GM12892 (cell line): ENCODE results near the gene LTC4S.
A peak's percentile ranks its signal among the peaks of the same experiment; 100 is the strongest.

Experiments used
- DNase-seq: peaks from one replicate; pipeline ENCODE4 v3.0.0; 2011; ENCODE audit not compliant: insufficient read length
- FAIRE-seq: peaks from 2 replicates; lab custom pipeline; 2011; peaks lifted over from hg19 to GRCh38; lab: Jason Lieb, UNC
- POLR2A ChIP-seq: IDR thresholded peaks from 2 replicates; pipeline ENCODE4 v1.6.1; 2011; ENCODE audit warnings: low read depth, low read length, control low read depth
- POLR2AphosphoS5 ChIP-seq: IDR thresholded peaks from 2 replicates; pipeline ENCODE4 v1.6.1; 2011; ENCODE audit warnings: low read depth, low read length, control low read depth
- TAF1 ChIP-seq: IDR thresholded peaks from 2 replicates; pipeline ENCODE4 v1.6.1; 2011; ENCODE audit warnings: low read depth, mild to moderate bottlenecking, control low read depth, low read length, borderline replicate concordance

Gene LTC4S

DNA sequence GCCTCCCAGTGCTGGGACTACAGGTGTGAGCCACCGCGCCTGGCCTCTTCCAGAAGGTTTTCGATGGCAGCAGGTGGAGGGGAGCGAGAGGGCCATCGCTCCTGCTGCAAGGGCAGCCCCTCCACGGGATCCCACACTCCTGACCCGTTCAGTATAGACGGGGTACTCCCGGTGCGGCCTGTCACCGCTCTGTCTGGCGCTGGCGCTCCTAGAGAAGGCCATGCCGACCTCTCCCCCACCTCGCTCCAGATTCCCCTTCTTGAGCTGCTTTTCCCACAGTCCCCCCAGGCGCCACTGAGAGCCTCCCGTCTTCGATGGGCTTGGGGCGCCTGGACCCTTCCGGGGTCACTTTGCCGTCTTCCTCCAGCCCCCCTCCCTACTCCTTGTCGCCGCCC, 22.6 kb downstream of the LTC4S start:
- TF ChIP-seq POLR2AphosphoS5 = no peak
- TF ChIP-seq POLR2A = no peak
- TF ChIP-seq TAF1 = no peak
- FAIRE-seq = no peak

DNA sequence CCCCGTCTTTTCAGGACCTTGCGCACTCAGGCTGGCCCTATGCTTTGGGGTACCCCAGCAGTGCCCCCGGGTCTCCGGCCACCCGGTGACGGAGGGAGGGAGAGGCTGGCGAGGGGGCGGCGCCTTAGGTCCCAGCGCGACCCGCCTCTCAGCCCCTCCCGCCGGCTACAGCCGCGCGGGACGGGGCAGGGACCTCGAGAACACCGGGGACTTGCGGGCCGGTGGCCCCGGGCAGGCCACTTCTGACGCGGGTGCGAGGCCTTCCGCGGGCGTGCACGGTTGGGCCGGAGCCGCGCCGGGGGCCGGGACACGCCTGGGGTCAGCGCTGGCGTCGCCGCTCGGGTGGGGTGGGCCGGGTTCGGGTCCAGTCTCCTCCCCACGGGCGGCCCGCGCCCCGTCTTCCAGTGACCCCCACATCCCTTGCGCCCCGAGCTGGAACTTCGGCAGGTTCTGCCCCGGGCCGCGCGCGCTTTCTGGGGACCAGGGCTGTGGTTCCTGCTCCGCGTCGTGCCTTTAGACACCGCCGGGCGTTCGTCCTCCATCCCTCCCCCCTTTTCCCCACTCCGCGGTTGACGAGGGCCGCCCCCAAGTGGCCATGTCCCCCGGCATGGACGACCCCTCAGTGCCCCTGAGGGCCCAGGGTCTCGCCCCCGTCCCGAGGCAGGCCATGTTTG, 23.1 kb downstream of the LTC4S start:
- TF ChIP-seq POLR2AphosphoS5 (no peak), TAF1 (no peak), POLR2A (no peak)
- FAIRE-seq = no peak
- DNase-seq = no peak

More for the DNA sequence above, 22.6 kb downstream of the LTC4S start:
- no peak for DNase-seq

GRCh38 chr5:179817470-179817840, 23.7 kb downstream of the LTC4S start:
- no peak for FAIRE-seq

DNA sequence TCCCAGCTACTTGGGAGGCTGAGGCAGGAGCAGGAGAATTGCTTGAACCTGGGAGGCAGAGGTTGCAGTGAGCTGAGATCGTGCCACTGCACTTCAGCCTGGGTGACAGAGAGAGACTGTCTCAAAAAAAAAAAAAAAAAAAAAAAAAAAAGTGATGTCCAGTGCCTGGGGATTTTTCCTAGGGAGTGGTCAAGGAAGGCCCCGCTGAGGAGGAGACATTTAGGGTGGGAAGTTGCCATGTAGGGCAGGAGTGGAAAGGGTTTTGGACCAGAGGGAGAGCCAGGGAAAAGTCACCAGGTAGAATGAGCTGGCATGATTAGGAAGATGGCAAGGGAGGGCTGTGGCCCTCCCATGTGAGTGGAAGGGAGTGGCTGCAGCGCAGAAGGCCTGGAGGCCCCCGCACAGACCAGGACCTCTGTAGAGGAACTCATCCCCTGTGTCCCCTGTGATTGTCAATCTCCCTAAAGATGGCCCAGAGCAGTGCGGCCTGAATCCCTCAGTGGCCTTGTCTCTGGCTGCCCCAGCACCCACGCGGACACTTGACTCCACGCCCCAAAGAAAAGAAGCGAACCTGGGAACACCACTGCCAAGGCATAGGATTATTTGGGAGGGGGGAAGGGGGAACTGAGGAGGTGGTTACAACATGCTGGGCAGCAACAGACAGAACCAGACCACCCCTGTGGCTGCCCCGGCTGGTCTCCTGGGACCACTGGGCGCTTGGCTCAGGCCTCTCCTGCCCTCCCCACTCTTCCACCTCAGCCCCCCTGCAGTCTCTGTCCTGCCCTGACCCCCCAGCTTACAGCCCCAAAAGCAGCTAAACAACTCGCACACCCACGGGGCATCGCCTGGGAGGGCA, 24.3 kb downstream of the LTC4S start:
- TF ChIP-seq POLR2AphosphoS5 (0 out of 2 replicates have a peak, but pooled peaks have one; percentile 4), TAF1 (no peak), POLR2A (no peak)
- FAIRE-seq (no peak), DNase-seq (no peak)

More at GRCh38 chr5:179817470-179817840, 23.7 kb downstream of the LTC4S start:
- TF ChIP-seq TAF1 = no peak
- no peak for TF ChIP-seq POLR2A
- no peak for TF ChIP-seq POLR2AphosphoS5
- no peak for DNase-seq

DNA sequence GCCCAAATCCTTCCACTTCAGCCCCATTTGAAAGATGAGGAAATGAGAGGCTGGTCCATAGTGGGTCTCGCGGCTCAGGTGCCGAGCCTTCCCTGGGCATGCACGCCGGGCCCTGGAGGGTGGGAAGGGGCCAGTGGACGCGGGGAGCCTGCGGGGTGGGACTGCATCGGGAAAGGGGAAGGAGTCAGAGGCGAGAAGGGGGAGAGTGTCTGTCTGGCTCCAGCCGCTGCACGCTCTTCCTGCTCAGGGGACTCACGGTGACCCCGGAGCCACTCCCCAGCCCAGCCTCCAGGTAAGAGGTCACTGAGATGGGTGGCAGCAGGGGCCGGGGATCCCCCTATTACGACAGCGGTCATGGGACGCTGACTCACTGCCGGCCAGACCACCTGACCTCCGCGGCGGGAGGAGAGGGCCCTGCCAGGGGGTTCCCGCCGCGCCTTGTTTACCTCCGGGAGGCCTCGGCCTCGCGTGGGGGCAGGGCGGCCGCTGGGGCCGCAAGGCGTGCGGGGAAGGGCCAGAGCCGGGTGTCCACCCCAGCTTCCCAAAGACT, 25.0 kb downstream of the LTC4S start:
- DNase-seq (peak; percentile 89), FAIRE-seq (peak; percentile 98)

DNA sequence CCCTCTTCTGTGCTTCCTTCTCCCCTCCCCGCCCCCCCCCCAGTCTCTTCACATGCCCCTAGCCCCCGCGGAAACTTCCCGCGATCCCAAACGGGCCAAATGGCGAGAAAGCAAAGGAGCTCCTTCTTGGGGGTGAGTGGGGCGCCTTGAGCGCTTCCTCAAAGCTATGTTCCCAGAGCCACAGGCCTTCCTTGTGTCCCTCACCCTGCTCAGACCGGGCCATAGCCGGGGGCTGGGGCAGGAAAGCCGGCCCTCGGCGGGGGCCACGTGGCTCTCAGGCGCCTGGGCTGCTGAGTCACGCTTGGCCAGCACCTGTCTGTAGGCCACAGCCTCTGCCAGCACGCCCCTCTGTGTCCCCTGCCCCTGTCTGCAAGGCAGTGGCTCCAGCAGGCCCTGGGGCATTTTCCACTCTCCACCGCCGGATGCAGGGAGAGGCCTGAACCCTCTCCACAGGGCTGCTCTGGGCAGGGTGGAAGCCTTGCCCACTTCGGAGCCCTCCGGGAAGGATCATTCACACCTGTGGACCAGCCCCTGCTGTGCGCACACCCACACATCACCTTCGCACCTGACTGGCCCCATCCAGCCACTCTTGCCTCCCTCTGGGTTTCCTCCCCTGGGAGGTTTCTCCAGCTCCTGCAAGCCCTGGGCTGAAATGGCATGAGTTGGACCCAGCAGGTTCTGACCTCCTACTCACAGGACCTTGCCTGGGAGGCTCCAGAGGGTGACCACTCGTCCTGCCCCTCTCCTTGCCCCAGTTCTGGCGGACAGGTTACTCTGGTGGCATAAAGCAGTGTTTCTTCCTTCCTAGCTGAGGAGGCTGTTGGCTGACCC, 25.7 kb downstream of the LTC4S start:
- TF ChIP-seq POLR2AphosphoS5 = no peak
- TF ChIP-seq TAF1 = no peak
- TF ChIP-seq POLR2A = no peak
- DNase-seq = no peak
- FAIRE-seq = peak; percentile 84

More for the DNA sequence above, 25.0 kb downstream of the LTC4S start:
- TF ChIP-seq TAF1 = 0 out of 2 replicates have a peak, but pooled peaks have one; percentile 42
- peak; percentile 59 for TF ChIP-seq POLR2AphosphoS5
- TF ChIP-seq POLR2A = peak; percentile 56

DNA sequence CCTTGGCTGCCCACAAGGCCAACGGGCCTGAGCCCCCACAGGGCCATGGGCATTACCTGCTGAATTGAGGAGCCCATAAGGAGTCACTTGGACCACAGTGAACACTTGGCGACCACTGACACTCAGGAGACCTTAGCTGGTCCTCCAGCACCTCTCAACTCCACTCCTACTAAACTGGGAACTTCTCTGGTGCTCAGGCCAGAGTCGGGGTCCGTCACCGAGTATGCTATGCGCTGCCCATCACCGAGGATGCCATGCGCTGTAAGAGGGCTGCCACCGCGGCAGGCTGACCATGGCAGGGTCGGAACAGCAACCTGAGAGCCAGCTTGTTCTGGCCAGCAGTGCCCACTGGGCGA, 26.3 kb downstream of the LTC4S start:
- DNase-seq = no peak
- TF ChIP-seq POLR2AphosphoS5 = no peak
- TF ChIP-seq POLR2A = no peak
- no peak for TF ChIP-seq TAF1
- no peak for FAIRE-seq

DNA sequence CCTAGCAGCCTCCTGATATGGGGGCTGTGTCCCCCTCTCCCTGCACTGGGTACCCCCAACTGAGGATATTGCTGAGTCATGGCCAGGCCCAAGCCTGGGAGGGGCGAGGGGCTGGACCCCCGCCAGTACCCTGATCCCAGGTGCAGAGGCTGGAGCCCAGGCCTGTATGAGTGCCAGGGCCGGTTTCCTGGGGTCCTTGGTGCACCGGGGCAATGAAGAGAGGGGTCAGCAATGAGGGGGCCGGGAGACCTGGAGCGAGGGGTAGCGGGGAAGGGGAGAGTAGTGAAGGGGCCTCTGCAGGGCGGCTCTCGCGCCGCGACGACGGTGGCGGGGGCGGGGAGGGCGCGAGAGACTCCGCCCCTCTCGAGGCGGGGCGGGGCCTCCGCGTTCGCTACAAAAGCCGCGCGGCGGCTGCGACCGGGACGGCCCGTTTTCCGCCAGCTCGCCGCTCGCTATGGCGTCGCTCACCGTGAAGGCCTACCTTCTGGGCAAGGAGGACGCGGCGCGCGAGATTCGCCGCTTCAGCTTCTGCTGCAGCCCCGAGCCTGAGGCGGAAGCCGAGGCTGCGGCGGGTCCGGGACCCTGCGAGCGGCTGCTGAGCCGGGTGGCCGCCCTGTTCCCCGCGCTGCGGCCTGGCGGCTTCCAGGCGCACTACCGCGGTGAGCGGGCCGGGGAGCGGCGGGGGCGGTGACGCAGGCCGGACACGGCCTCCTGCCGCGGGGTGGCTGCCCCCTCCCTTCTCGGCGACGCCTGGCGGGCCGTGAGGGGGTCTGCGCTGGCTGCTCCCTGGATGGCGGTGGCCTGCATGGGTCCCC, 26.9 kb downstream of the LTC4S start, which contains the start of gene SQSTM1:
Gene SQSTM1 (plus strand): TSS at position 423 of the 815 bp plus-strand sequence. CDS start 32 bp downstream, at position 455.
- FAIRE-seq (peak; percentile 83), DNase-seq (peak; percentile 84)
- TF ChIP-seq TAF1 = peak; percentile 79
- peak; percentile 99 for TF ChIP-seq POLR2AphosphoS5
- peak; percentile 99 for TF ChIP-seq POLR2A

- FAIRE-seq = peak; percentile 95
- peak; percentile 96 for DNase-seq
- peak; percentile 69; the same call in 1 of the 2 replicates for TF ChIP-seq POLR2A
- no peak for TF ChIP-seq TAF1
- 0 out of 2 replicates have a peak, but pooled peaks have one; percentile 54 for TF ChIP-seq POLR2AphosphoS5
These were observed 27.7 kb downstream of the LTC4S start for GRCh38 chr5:179821298-179822058.

GRCh38 chr5:179822059-179822432, 28.3 kb downstream of the LTC4S start:
- FAIRE-seq (no peak), DNase-seq (no peak)
- TF ChIP-seq POLR2AphosphoS5 = peak; percentile 19; the same call in 1 of the 2 replicates
- TF ChIP-seq POLR2A = no peak
